ENCODE results near the gene APMAP. TPM values are rescaled to one million over a fixed set of nuclear protein-coding genes. Genes with fewer than 3 reads are reported as not detected.

Gene APMAP
- total RNA-seq, 1 donor from 2014 or later: 40.7 TPM

- intact Hi-C loops (cut with micrococcal nuclease): no loop called here
Measured at GRCh38 chr20:24970030-24970553, 22.5 kb downstream of the APMAP start.

GRCh38 chr20:24969186-24970029 is 23.1 kb downstream of the APMAP start:
- intact Hi-C loops (cut with micrococcal nuclease): no loop called here

- intact Hi-C loops (cut with micrococcal nuclease): no loop called here
Measured at GRCh38 chr20:24968278-24968800, 24.2 kb downstream of the APMAP start.

GRCh38 chr20:24966317-24967012 is 26.1 kb downstream of the APMAP start:
- intact Hi-C loops (cut with micrococcal nuclease): no loop called here

- intact Hi-C loops (cut with micrococcal nuclease): no loop called here
Measured at GRCh38 chr20:24965065-24965919, 27.3 kb downstream of the APMAP start.

GRCh38 chr20:24964506-24964840 is 28.1 kb downstream of the APMAP start:
- intact Hi-C loops (cut with micrococcal nuclease): no loop called here

GRCh38 chr20:24963672-24964505 is 28.7 kb downstream of the APMAP start:
- intact Hi-C loops (cut with micrococcal nuclease): no loop called here

- intact Hi-C loops (cut with micrococcal nuclease): no loop called here
Measured at GRCh38 chr20:24962510-24962909, 30.0 kb downstream of the APMAP start.

- intact Hi-C loops (cut with micrococcal nuclease): no loop called here
Measured at GRCh38 chr20:24962182-24962492, 30.4 kb downstream of the APMAP start.

GRCh38 chr20:24961384-24962181 is 31.0 kb downstream of the APMAP start:
- intact Hi-C loops (cut with micrococcal nuclease): no loop called here

GRCh38 chr20:24960861-24961260 is 31.7 kb downstream of the APMAP start:
- intact Hi-C loops (cut with micrococcal nuclease): no loop called here

GRCh38 chr20:24960302-24960801 is 32.2 kb downstream of the APMAP start:
- intact Hi-C loops (cut with micrococcal nuclease): no loop called here

- intact Hi-C loops (cut with micrococcal nuclease): no loop called here
Measured at GRCh38 chr20:24959591-24960301, 32.8 kb downstream of the APMAP start.

GRCh38 chr20:24958506-24959385 is 33.8 kb downstream of the APMAP start:
- intact Hi-C loops (cut with micrococcal nuclease): no loop called here

- intact Hi-C loops (cut with micrococcal nuclease): no loop called here
Measured at GRCh38 chr20:24957326-24958016, 35.1 kb downstream of the APMAP start.

- intact Hi-C loops (cut with micrococcal nuclease): no loop called here
Measured at GRCh38 chr20:24956001-24956841, 36.3 kb downstream of the APMAP start.

All from T-helper 2 cell treated with Interferon-gamma antibody and Interleukin-4, amounts not matched to agents 100 ng/mL and 5 ng/mL, for 36 hours (primary cell).